ENCODE data around the gene ZBBX. TPM values are rescaled to one million over a fixed set of nuclear protein-coding genes. Genes with fewer than 3 reads are reported as not detected.

The ZBBX gene
- total RNA-seq, 1 donor from 2014 or later = not detected

- no peak for DNase-seq (ENCODE audit: low spot score)
These were observed 61.8 kb downstream of the ZBBX start for GRCh38 chr3:167318306-167318705.

GRCh38 chr3:167306319-167306718 is 73.8 kb downstream of the ZBBX start:
- no peak for DNase-seq (ENCODE audit: low spot score)

GRCh38 chr3:167305340-167305890 is 74.7 kb downstream of the ZBBX start:
- no peak for DNase-seq (ENCODE audit: low spot score)

- DNase-seq (ENCODE audit: low spot score) = no peak
These were observed 76.0 kb downstream of the ZBBX start for GRCh38 chr3:167304077-167304476.

GRCh38 chr3:167302678-167303077 is 77.4 kb downstream of the ZBBX start:
- DNase-seq (ENCODE audit: low spot score) = no peak

GRCh38 chr3:167300207-167300606 is 79.9 kb downstream of the ZBBX start:
- DNase-seq (ENCODE audit: low spot score) = no peak

GRCh38 chr3:167289435-167289834 is 90.7 kb downstream of the ZBBX start:
- DNase-seq (ENCODE audit: low spot score) = no peak

GRCh38 chr3:167288737-167289136 is 91.4 kb downstream of the ZBBX start:
- no peak for DNase-seq (ENCODE audit: low spot score)

- DNase-seq (ENCODE audit: low spot score) = no peak
These were observed 92.8 kb downstream of the ZBBX start for GRCh38 chr3:167287308-167287707.

GRCh38 chr3:167274141-167274874 is 105.8 kb downstream of the ZBBX start:
- no peak for DNase-seq (ENCODE audit: low spot score)

- DNase-seq (ENCODE audit: low spot score) = no peak
These were observed 127.1 kb downstream of the ZBBX start for GRCh38 chr3:167253037-167253436.

GRCh38 chr3:167251678-167252077 is 128.4 kb downstream of the ZBBX start:
- no peak for DNase-seq (ENCODE audit: low spot score)

GRCh38 chr3:167246252-167246651 is 133.8 kb downstream of the ZBBX start:
- DNase-seq (ENCODE audit: low spot score) = no peak

GRCh38 chr3:167241048-167241845 is 138.8 kb downstream of the ZBBX start:
- no peak for DNase-seq (ENCODE audit: low spot score)

- no peak for DNase-seq (ENCODE audit: low spot score)
These were observed 152.0 kb downstream of the ZBBX start for GRCh38 chr3:167228135-167228534.

GRCh38 chr3:167225821-167226220 is 154.3 kb downstream of the ZBBX start:
- DNase-seq (ENCODE audit: low spot score) = no peak

GRCh38 chr3:167209011-167209410 is 171.1 kb downstream of the ZBBX start:
- no peak for DNase-seq (ENCODE audit: low spot score)

GRCh38 chr3:167203062-167203461 is 177.0 kb downstream of the ZBBX start:
- no peak for DNase-seq (ENCODE audit: low spot score)

GRCh38 chr3:167198949-167199600 is 181.0 kb downstream of the ZBBX start:
- no peak for DNase-seq (ENCODE audit: low spot score)
